ENCODE results near the gene DNAJB6. TPM values are rescaled to one million over a fixed set of nuclear protein-coding genes. Genes with fewer than 3 reads are reported as not detected.

The DNAJB6 gene
- polyA plus RNA-seq, 3 donors: 66.6 to 117 (median 116) TPM

- H3K27ac ChIP-seq (ENCODE audit: low read depth in 1 of 2, low read length in 2 of 2): no peak overlapping the region
- TF ChIP-seq CTCF (IDR thresholded peaks at IDR 0.05): no peak
- H3K4me3 ChIP-seq (replicated peaks in 1 of 3; ENCODE audit: low read depth in 2 of 3, low read length in 3 of 3): no peak overlapping the region
- peaks cover 0 to 11% of the 10 kb centered on the region in 2 donors for H3K9me3 ChIP-seq (replicated peaks in 1 of 2; ENCODE audit: control insufficient read depth in 1 of 2, insufficient read depth in 1 of 2, low read length in 2 of 2)
- Mint-ChIP-seq H3K4me1 (no peaks in the 10 kb centered on the region), H3K9me3 (peaks cover 2 to 21% (median 2%) of the 10 kb centered on the region in 7 donors), H3K4me3 (no peak overlapping the region), H3K27me3 (ENCODE audit: low read depth in 3 of 3) (peaks cover 6 to 11% (median 10%) of the 10 kb centered on the region in 3 donors), H3K36me3 (no peaks in the 10 kb centered on the region), H3K27ac (no peak overlapping the region)
- no peak for DNase-seq
- intact Hi-C loops (cut with micrococcal nuclease): no loop called here
- H3K36me3 ChIP-seq (replicated peaks in 1 of 2; ENCODE audit: control insufficient read depth in 1 of 2, insufficient read depth in 2 of 2, low read length in 2 of 2): no peaks in the 10 kb centered on the region
- H3K79me2 ChIP-seq (ENCODE audit: insufficient read depth, low read length): no peaks in the 10 kb centered on the region
- H3K9ac ChIP-seq (ENCODE audit: insufficient read depth, low read length, poor library complexity, severe bottlenecking): no peak overlapping the region
- WGBS (ENCODE audit: insufficient coverage): 92% methylated on average over 18 of the region's 18 CpGs
- no peak overlapping the region for H3K4me2 ChIP-seq (replicated peaks; ENCODE audit: extremely low read depth, low read length, poor library complexity, severe bottlenecking)
- no peaks in the 10 kb centered on the region for H3K4me1 ChIP-seq (ENCODE audit: control insufficient read depth in 1 of 2, insufficient read depth in 2 of 2, low read length in 2 of 2)
- H4K20me1 ChIP-seq (ENCODE audit: insufficient read depth, low read length): no peaks in the 10 kb centered on the region
- no peak overlapping the region for H2AFZ ChIP-seq (ENCODE audit: insufficient read depth, low read depth, low read length, poor library complexity, severe bottlenecking)
- no peaks in the 10 kb centered on the region for H3K27me3 ChIP-seq (ENCODE audit: control insufficient read depth in 2 of 2, insufficient read depth in 2 of 2, low read length in 2 of 2)
Measured at GRCh38 chr7:157438121-157439025, 101.6 kb downstream of the DNAJB6 start.

- H4K20me1 ChIP-seq (ENCODE audit: insufficient read depth, low read length): no peaks in the 10 kb centered on the region
- H3K27ac Mint-ChIP-seq: no peak overlapping the region
Measured at GRCh38 chr7:157439149-157439548, 102.3 kb downstream of the DNAJB6 start.

More at GRCh38 chr7:157439149-157439548, 102.3 kb downstream of the DNAJB6 start:
- Histone ChIP-seq H3K4me1 (ENCODE audit: control insufficient read depth in 1 of 2, insufficient read depth in 2 of 2, low read length in 2 of 2) (no peaks in the 10 kb centered on the region), H3K4me2 (replicated peaks; ENCODE audit: extremely low read depth, low read length, poor library complexity, severe bottlenecking) (no peak overlapping the region), H3K79me2 (ENCODE audit: insufficient read depth, low read length) (no peaks in the 10 kb centered on the region), H3K27me3 (ENCODE audit: control insufficient read depth in 2 of 2, insufficient read depth in 2 of 2, low read length in 2 of 2) (no peaks in the 10 kb centered on the region), H2AFZ (ENCODE audit: insufficient read depth, low read depth, low read length, poor library complexity, severe bottlenecking) (no peak overlapping the region), H3K9ac (ENCODE audit: insufficient read depth, low read length, poor library complexity, severe bottlenecking) (no peak overlapping the region), H3K36me3 (replicated peaks in 1 of 2; ENCODE audit: control insufficient read depth in 1 of 2, insufficient read depth in 2 of 2, low read length in 2 of 2) (no peaks in the 10 kb centered on the region), H3K27ac (ENCODE audit: low read depth in 1 of 2, low read length in 2 of 2) (no peak overlapping the region), H3K4me3 (replicated peaks in 1 of 3; ENCODE audit: low read depth in 2 of 3, low read length in 3 of 3) (no peak overlapping the region), H3K9me3 (replicated peaks in 1 of 2; ENCODE audit: control insufficient read depth in 1 of 2, insufficient read depth in 1 of 2, low read length in 2 of 2) (peaks cover 0 to 11% of the 10 kb centered on the region in 2 donors)
- H3K27me3 Mint-ChIP-seq (ENCODE audit: low read depth in 3 of 3): peaks cover 6 to 11% (median 7%) of the 10 kb centered on the region in 3 donors
- no peaks in the 10 kb centered on the region for H3K4me1 Mint-ChIP-seq
- no peaks in the 10 kb centered on the region for H3K36me3 Mint-ChIP-seq
- DNase-seq: no peak
- H3K4me3 Mint-ChIP-seq: no peak overlapping the region
- WGBS (ENCODE audit: insufficient coverage): 98% methylated on average over 6 of the region's 6 CpGs
- peaks cover 2 to 21% (median 2%) of the 10 kb centered on the region in 7 donors for H3K9me3 Mint-ChIP-seq
- TF ChIP-seq CTCF (IDR thresholded peaks at IDR 0.05): no peak
- intact Hi-C loops (cut with micrococcal nuclease): no loop called here
